Transverse colon (tissue), 4 donors: ENCODE data around the gene PIK3CB.

Experiments used
- POLR2A ChIP-seq: fragments of 450-650 bp; IDR thresholded peaks from one replicate; pipeline ENCODE4 v1.6.1; 2016; ENCODE audit warnings: antibody characterized with exemption, mild to moderate bottlenecking, moderate library complexity
- POLR2AphosphoS5 ChIP-seq, 3 donors: sonication (generic); formaldehyde crosslinking; IDR thresholded peaks; one replicate each; pipeline ENCODE4 v1.6.1; 2016; ENCODE audit warnings: antibody characterized with exemption in 3 of 3
- TF ChIP-seq, protein P1 (sequence below), 5 experiments: fragments of 200-600 bp in 3 of 5; fragments of 450-650 bp in 2 of 5; sonication (generic) in 3 of 5; IDR thresholded peaks; 1 replicate in 2 of 5; 2 replicates in 3 of 5; pipeline ENCODE4 v1.5.1; 2016 to 2017; ENCODE audit warnings: antibody characterized with exemption in 5 of 5, inconsistent platforms in 3 of 5, mild to moderate bottlenecking in 2 of 5, moderate library complexity in 1 of 5

- TF ChIP-seq, protein P1, sequence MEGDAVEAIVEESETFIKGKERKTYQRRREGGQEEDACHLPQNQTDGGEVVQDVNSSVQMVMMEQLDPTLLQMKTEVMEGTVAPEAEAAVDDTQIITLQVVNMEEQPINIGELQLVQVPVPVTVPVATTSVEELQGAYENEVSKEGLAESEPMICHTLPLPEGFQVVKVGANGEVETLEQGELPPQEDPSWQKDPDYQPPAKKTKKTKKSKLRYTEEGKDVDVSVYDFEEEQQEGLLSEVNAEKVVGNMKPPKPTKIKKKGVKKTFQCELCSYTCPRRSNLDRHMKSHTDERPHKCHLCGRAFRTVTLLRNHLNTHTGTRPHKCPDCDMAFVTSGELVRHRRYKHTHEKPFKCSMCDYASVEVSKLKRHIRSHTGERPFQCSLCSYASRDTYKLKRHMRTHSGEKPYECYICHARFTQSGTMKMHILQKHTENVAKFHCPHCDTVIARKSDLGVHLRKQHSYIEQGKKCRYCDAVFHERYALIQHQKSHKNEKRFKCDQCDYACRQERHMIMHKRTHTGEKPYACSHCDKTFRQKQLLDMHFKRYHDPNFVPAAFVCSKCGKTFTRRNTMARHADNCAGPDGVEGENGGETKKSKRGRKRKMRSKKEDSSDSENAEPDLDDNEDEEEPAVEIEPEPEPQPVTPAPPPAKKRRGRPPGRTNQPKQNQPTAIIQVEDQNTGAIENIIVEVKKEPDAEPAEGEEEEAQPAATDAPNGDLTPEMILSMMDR (IDR thresholded peaks at IDR 0.05) = no peak
- TF ChIP-seq POLR2AphosphoS5 (IDR thresholded peaks at IDR 0.05) = no peak
- no peak for TF ChIP-seq POLR2A
Measured at GRCh38 chr3:138678086-138678485, 156.6 kb downstream of the PIK3CB start.
